Raji (cell line): Measurements from ENCODE around the gene MXD1.

ENCODE experiments used
- POLR2A ChIP-seq: IDR thresholded peaks from 2 replicates; pipeline ENCODE4 v1.6.1; 2011; ENCODE audit warnings: low read depth, low read length, control low read depth; ENCODE audit not compliant: insufficient read depth

Gene MXD1

GRCh38 chr2:69914950-69915945, at the start of gene MXD1:
Gene MXD1 (plus strand): TSS chr2:69915109. CDS start chr2:69915331, 222 bp downstream.
- no peak for TF ChIP-seq POLR2A

GRCh38 chr2:69888451-69888850, 26.5 kb upstream of the MXD1 start:
- TF ChIP-seq POLR2A = no peak

- no peak for TF ChIP-seq POLR2A
Measured at GRCh38 chr2:69889302-69889701, 25.6 kb upstream of the MXD1 start.

GRCh38 chr2:69890881-69891280, 24.0 kb upstream of the MXD1 start:
- no peak for TF ChIP-seq POLR2A

GRCh38 chr2:69893684-69894551, 21.0 kb upstream of the MXD1 start, which contains the start of gene SNRNP27:
Gene SNRNP27 (plus strand): TSS chr2:69893956. CDS start chr2:69893985, 29 bp downstream.
- TF ChIP-seq POLR2A = peak; percentile 79

GRCh38 chr2:69902213-69902922, 12.5 kb upstream of the MXD1 start:
- 0 out of 2 replicates have a peak, but pooled peaks have one; percentile 33 for TF ChIP-seq POLR2A

- no peak for TF ChIP-seq POLR2A
Measured at GRCh38 chr2:69907216-69907615, 7.7 kb upstream of the MXD1 start.

- no peak for TF ChIP-seq POLR2A
Measured at GRCh38 chr2:69911985-69912563, 2.8 kb upstream of the MXD1 start.

- TF ChIP-seq POLR2A = peak; percentile 79
Measured at GRCh38 chr2:69914164-69914949, 552 bp upstream of the MXD1 start.

- TF ChIP-seq POLR2A = no peak
Measured at GRCh38 chr2:69916106-69916505, 1.2 kb downstream of the MXD1 start.

GRCh38 chr2:69917852-69918251, 2.9 kb downstream of the MXD1 start:
- no peak for TF ChIP-seq POLR2A

GRCh38 chr2:69918401-69918800, 3.5 kb downstream of the MXD1 start:
- TF ChIP-seq POLR2A = no peak

- TF ChIP-seq POLR2A = no peak
Measured at GRCh38 chr2:69923116-69923515, 8.2 kb downstream of the MXD1 start.
